ENCODE data around the gene MINDY3.

GRCh38 chr10:15791816-15792524 lies 68.3 kb downstream of the MINDY3 start:
- TF ChIP-seq, protein P1, sequence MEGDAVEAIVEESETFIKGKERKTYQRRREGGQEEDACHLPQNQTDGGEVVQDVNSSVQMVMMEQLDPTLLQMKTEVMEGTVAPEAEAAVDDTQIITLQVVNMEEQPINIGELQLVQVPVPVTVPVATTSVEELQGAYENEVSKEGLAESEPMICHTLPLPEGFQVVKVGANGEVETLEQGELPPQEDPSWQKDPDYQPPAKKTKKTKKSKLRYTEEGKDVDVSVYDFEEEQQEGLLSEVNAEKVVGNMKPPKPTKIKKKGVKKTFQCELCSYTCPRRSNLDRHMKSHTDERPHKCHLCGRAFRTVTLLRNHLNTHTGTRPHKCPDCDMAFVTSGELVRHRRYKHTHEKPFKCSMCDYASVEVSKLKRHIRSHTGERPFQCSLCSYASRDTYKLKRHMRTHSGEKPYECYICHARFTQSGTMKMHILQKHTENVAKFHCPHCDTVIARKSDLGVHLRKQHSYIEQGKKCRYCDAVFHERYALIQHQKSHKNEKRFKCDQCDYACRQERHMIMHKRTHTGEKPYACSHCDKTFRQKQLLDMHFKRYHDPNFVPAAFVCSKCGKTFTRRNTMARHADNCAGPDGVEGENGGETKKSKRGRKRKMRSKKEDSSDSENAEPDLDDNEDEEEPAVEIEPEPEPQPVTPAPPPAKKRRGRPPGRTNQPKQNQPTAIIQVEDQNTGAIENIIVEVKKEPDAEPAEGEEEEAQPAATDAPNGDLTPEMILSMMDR (IDR thresholded peaks at IDR 0.05 in 8 of 11, conservative IDR thresholded peaks at IDR 0.05 in 3 of 11) = no peak
- no peak for TF ChIP-seq POLR2AphosphoS5 (IDR thresholded peaks at IDR 0.05)

Measured in spleen (tissue), 7 donors.